Measurements from ENCODE around the gene SRGAP3.

SRGAP3 gene

DNA sequence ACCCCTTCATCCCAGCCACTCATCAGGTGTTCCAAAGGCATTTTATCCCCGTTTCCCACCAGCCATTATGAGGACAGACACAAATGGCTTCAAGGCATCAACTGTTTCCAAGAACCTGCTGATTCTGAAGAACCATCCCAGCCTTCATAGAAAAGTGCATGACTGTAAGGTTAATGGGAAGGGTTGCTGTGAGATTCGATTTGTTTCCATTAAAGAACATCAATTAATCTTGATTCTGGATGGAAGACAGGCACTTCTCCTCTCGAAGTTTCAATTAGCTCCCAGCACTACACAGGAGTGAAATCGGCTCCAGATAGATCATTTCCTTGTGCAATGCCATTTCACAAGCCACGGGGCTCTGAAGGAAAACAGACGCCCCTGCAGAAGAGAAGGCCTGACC lies 25.8 kb downstream of the SRGAP3 start:
- no peak for DNase-seq

DNA sequence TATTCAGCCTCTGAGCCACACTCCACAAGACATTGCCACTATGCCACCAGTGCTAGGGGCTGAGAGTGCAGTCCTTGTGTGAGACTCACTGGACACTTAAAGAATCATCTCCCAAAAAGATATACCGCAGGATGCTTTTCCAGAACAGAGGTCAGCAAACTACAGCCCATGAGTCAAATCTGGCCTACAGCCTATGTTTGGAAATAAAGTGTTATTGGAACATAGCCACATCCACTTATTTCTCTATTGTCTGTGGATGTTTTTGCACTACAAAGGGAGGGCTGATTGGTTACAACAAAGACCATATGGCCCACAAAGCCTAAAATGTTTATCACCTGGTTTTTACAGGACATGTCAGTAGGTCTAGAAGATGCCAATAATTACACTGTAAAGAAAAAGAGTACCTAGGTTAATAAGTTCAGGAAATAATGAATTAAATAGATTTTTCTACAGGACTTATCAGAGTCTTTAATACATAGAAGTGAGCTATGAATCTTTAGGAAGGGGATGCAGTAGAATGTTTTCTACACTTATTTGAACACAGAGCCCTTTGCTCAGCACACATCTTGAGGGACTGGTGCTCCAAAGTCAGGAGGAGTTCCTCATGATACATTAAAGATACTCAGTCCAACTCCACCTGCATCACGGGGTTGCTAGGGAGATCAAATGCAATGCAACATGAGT lies 26.3 kb downstream of the SRGAP3 start:
- DNase-seq = no peak

DNA sequence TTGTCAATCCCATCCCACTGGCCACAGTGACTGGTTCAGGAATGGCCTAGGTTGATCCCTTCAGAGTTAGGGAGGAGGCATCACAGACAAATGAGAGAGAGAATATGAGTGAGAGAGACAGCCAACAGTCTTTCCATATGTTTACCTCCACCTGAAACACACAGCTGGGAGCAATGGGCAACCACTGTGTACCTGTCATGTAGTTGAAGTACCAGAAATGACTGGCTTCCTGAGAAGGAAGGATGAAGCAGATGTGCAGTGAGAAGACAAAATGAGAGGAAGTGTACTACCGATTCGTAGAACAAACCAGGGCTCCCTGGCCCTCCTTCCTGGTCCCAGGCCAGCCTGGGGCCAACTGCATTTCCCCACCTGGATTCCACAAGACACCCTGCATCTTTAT lies 27.4 kb downstream of the SRGAP3 start:
- no peak for DNase-seq

DNA sequence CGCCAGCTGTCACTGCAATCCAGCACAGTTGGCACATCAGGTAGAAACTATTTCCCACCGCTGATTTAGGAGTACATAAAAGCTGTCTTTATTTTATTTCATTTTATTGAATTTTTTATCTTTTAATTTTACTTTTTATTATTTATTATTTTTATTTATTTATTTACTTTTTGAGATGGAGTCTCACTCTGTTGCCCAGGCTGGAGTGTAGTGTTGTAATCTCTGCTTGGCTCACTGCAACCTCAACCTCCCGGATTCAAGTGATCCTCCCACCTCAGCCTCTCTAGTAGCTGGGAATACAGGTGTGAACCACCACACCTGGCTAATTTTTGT lies 31.0 kb downstream of the SRGAP3 start:
- DNase-seq = no peak

DNA sequence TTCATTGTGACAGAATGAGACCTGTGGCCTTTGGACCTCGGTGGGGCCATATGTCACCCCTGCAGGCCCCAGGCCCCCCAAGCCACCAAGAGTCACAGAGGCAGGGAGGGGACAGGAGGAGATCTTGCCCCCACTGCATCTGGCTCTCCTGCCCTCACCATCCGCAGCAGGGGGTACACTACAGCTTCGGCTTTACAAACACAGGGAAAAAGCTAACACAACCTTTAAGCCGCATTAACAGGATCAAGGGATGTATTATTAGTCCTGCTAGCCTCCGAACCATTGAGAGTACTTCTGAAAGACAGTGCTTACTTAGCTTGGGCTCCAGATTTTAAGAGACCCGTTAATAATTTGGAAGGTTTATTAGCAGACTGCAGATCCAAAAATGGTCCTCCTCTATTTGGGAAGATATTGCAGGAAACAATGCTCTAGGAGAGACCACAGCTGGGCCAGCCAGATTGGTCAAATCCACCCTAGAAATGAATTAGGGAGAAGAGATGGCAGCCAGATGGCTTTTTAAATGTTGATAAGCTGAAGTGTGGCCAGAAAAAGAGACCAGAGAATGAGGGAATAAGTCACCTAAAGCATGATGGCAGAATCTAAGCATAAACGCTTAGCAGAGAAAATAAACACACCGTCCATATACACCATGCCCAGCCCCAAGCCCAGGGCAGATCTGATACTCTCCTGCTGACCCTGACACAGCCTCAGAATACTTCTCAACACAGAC lies 31.5 kb downstream of the SRGAP3 start:
- no peak for DNase-seq

DNA sequence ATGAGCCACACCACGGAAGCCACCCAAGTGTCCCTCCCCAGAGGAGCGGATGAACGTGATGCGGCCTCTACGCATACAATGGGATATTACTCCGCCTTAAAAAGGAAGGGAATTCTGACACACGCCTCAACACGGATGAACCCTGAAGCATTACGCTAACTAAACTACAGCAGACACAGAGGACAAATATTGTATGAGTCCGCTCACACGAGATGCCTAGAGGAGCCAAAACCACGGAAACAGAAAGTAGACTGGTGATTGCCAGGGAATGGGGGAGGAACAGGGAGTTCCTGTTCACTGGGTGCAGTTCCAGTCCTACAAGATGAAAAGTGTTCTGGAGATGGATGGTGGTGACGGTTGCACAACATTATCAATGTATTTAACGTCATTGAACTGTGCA lies 32.7 kb downstream of the SRGAP3 start:
- DNase-seq = no peak

DNA sequence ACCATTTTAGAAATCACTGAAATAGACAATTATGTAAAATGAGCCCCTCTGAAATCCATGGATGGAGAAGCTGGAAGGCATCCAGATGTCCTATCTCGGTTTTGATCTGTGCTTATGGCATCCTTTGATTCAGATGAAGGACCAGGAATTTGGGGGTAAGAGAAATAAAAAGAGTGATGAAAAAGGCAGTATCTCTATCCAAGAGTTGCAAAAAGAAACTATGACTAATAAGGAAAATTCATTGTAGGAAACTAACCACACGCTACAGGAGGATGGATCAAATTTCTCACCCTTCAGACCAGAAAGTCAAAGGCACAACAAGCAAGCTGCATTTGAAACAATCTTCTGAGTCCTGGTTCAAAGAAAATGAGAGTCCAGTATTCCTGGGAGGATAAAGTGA lies 34.8 kb downstream of the SRGAP3 start:
- no peak for DNase-seq

DNA sequence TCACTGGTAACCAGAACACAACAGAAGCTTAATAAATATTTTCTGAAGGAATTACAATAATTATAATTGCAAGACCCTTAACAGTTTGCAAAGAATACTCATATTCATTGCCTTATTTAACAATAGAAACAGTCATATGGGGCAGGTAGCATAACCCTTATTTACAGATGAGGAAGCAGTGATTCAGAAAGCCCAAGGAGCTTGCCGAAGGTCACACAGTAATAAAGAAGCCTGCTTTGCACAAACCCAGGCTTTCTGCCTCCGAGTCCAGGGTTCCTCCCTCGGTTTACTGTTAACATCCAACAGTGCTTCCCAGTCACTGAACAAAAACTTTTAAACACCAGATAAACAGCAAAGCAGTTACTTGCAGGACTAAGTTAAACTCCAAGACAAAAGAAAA lies 35.3 kb downstream of the SRGAP3 start:
- DNase-seq = no peak

DNA sequence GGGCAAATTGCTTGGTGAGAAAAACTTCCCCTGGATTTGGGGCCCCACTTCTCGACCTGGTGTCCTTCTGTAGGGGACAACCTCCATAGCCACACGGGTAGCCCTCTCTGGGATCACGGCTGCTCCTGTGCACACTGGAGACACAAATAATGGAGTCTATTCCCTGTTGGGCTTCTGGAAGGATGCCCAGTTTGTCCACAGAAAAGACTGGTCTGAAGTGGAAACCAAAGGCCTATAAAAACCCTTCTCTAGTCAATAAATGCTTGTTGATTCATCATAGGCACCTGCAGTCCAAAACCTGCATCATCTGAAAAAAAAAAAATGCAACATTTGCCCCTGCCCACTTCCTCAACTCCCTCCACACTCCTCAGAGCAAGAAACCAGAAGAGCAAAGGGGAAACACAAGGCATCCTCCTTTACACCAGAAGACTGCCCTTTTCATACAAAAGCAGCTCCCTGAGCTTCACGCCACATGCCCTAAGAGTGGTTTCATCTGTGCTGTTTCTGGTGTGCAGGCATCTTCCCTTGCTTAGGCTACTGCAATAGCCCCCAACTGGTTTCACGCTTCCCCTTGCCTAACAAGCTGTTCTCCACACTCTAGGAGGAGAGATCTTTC lies 36.3 kb downstream of the SRGAP3 start:
- DNase-seq = no peak

DNA sequence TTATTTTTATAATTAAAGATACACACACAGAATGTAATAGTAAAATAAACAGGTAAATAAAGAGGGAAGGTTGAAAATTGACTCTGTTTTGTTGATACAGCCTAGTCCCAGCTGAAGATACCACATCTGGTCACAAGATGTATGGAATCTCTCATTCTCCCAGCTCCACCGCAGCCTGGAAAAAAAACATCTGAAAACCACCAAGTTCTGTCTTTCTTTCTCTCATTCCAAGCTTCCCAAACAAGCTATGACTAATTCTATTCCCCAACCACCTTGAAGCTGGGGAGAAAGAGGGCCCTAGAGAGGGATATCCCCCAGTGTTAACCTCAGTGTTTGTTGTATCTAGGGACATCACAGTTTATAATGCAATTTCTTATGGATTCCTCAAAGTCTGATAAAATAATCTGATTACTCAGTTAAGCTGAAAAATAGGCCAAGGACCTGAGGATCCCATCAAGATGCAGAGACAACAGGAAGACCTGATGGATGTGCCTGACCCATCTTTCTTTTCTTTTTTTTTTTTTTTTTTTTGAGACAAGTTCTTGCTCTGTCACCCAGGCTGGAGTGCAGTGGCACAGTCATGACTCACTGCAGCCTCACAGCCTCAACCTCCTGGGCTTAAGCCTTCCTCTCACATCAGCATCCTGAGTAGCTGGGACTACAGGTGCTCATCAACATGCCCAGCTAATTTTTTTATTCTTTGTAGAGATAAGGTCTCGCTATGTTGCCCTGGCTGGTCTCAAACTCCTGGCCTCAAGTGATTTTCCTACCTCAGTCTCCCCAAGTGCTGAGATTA lies 38.1 kb downstream of the SRGAP3 start:
- DNase-seq = no peak

DNA sequence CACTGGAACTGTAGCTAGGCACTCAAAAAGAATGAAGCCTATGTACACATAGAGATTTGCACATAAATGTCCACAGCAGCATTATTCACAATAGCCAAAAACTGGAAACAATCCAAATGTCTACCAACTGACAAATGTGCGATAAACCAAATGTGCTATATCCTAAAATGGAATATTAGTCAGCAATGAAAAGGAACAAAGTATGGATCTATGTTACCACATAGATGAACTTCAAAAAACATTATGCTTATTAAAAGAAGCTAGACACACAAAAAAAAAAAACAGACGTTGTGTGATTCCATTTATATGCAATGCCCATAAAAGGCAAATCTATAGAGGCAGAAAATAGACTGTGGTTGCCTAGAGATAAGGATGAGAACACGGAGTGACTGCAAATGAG lies 39.7 kb downstream of the SRGAP3 start:
- no peak for DNase-seq

DNA sequence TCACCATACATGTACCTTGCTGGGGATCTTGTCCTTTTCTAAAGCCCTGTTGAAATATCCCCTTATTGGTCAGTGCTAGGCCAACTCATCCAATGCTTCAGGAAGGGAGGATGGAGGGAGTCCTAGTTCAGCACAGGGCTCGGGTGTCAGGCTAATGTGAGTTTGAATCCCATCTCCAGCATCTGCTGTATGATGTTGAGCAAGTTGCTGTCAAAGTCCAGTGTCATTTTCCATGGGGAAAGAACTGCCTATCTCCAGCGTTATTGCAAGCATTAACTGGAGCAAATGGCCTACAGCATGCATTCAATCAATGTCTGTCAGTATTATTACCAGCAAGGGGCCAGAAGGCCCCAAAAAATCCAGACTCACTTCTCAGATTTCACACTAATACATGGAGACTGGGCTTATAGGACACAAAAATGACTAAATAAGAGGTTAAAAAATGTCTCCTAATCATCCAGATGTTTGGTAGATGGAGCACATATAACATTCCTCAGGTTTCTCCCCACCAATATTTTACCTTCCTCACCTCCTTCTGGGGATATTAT lies 40.8 kb downstream of the SRGAP3 start:
- DNase-seq = no peak

DNA sequence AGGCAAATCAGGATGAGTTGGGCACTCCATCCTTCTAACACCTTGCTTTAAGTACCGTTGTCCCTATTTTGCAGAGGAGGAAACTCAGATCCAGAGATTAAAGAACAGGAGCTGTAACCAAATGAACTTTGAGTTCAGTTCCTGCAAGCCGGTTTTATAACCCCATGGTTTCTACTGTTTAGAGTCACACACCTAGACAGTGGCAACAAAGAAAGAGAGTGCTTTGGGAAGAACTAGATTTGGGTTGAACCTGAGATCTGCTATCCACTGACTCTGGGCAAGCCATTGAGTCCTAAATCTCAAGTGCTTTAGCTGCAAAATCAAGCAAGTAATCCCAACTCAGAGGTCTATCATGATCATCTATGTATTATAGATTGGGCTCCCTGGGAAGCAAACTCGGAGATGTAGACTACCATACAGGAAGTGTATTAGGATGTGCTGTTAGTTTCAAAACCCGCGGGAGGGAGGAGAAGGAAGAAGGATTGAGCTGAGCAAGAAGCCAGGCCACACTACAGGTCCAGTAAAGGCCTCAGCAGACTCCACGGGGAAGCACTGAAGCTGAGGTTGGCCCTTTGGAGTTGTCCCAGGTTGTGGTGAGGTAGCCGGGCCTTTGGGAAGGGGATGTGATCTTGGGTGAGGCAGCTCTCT lies 42.2 kb downstream of the SRGAP3 start:
- no peak for DNase-seq

DNA sequence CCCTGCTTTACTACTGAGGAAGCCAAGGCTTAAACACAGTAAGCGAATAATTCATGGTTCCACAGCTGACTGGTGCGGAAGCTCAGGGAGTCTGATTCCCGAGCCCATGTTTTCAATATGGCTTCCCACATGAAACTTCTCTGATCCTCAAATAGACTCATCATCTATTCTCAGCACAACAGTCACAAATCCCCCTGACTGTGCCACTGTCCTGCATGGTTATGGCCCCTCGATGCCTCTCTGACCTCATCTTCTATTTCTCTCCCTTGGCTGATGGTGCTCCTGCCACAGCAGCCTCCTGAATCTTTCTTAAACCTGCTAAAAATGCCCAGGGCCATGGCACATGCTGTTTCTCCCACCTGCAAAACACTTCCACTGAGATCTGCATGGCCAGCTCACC lies 43.2 kb downstream of the SRGAP3 start:
- DNase-seq = no peak

DNA sequence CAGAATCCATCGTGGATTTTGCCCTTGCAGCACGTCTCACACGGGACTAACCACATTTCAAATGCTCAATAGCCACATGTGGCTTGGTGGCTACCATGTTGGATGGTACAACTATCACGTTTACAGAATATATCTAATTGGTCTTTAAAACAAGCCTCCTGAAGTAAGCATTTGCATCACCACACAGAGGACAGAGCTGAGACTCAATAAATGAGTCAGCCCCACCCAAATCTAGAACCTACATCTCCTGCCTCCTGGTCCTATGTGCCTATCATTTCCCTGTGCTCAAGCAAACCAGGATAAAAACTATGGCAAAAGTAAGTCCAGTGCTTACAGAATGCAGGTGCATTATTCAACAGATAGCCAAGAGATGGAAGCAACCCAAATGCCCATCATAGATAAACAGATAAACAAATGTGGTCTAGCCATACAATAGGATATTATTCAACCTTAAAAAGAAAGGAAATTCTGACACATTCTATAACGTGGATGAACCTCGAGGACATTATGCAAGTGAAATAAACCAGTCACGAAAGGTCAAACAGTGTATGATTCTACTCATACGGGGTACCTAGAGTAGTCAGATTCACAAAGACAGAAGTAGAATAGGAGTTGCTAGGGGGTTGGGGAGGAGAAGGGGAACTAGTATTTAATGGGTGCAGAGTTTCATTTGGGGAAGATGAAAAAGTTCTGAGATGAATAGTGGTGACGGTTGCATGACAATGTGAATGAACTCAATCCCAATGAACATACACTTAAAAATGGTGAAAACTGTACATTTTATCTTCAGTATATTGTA lies 43.9 kb downstream of the SRGAP3 start:
- peak; percentile 53 for DNase-seq

DNA sequence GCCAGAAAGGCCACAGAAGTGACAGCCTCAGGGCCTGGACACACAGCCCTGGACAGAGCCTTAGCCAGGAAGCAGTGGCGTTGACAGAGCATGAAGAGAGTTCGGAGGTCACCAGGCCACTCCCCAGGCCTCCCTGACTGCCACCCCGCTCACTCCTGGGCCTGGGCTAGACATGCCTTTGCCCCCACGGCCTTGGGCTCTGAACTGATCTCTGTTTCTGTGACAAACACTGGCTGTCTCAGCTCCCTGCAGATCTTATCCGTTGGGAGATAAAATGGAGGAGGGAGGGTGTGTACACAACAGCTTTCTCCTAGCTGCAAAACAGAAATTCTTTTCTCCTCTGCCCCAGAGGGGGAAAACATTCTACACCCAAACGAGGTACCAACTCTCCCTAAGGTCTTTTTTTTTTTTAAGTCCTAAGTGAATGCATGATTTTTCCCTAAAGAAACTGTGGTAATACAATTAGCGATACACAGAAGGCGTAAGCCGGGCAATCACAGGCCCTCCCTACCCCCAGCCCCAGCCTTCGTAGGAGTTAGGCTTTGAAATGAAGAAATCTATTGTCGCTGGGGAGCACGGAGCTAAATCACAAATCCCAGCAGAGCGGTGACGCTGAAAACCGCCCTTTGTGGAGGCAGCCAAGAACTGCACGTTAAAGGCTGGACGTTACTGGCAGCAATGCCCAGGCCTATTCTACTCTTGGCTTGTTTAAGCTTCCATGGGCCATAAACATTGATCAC lies 45.0 kb downstream of the SRGAP3 start:
- DNase-seq = no peak

DNA sequence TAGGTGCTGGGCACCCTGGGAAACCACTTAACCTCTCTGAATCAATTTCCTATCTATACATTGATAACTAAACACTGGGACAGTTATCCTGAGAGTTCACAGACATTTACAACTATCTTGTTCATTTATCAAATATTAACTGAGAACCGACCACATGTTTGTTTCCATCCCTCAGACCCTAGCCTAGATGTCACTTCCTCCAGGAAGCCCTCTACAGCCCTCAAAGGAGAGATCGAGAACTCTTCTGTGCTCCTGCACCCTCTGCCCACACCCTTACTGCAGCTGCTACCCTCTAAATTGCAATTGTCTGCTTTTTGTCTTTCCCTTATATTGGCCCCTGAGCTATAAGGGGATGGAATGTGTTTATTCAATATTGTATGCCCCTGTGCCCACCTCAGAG lies 46.1 kb downstream of the SRGAP3 start:
- DNase-seq = no peak

DNA sequence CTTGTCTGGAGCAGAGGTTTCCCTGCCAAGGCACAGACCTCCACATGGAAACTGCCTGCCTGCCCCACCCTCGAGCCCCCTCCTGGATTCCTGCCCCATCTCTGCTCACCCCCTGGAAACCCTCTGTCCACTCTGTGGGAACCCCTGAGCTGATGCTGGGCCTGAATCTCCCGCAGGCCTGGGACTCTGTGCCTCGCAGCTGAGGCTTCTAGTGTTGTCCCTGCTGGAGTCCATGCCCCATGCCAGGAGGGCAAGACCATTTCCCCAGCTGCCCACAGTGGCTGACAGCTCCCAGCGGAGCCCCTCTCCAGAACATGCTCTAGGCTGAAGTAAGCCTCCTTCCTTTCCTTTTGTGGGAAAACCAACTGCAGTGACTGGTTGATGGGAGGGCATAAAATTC lies 46.9 kb downstream of the SRGAP3 start:
- DNase-seq = no peak

DNA sequence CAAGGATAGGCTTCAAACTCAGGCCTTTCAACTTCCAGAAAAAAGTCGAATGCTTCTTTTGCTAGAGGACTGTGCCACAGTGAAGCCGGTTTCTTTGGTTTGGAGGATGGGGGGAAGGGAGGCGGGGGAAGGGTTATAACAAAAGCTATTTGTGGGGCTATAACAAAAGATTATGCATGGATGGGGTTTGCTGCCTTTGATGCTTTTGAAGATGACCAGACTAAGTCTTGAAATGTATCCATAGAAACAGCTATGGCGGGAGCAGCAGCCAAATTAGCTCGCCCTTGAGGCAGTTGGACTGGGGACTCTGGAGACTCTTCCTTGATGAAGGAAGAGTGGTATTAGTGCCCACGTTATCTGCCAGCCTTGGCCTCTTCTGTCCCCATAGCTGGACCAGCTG lies 47.5 kb downstream of the SRGAP3 start:
- no peak for DNase-seq

DNA sequence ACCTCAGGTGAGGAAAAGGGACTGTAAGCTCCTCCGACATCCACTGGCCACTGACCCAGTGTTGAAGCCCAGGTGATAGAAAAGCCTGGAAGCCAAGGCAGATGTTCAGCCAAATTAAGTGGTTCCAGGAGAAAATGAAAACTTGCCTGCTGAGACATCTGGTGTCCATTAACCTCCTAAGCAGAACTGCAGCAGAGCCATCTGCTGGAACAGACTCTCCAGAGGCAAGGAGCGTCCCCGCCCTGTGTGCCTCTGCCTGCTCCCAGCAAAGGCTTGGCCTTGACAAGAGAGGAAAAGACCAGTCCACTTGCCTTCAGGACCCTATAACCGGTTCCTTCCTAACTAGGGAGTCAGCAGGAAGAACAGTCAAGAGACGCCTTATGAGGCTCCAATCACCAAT lies 48.2 kb downstream of the SRGAP3 start:
- DNase-seq = no peak

DNA sequence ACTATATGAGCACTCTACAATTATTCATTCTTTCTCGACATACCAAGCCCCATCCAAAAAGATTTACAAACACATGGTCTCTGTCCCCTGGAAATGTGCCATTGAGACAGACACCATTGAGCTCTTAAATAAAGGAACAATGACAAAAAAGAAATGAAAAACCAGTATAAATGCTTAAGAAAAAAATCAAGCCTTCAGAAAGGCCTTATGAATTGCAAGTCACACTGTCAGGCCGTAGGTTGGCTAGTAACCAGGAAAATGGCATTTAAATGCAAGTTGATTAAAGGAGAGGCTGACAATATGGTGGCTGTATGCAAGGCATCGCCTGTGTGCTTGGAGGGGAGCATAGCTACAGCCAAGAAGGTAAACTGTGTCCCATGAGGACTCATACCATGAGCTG lies 49.7 kb downstream of the SRGAP3 start:
- no peak for DNase-seq
